CD4-positive, alpha-beta T cell (primary cell): ENCODE data around the gene MB21D2. TPM values are rescaled to one million over a fixed set of nuclear protein-coding genes. Genes with fewer than 3 reads are reported as not detected.
A peak's percentile ranks its signal among the peaks of the same experiment; 100 is the strongest.
"Not testable (repeated sequence)": the region's sequence is repeated elsewhere in the genome, so short reads cannot be mapped to it uniquely, and the experiment has no call there.

Experiments used
- ATAC-seq: fragments of 200-7000 bp; cut with Tn5 transposase; one replicate; pipeline ENCODE4 v1.10.0; 2022; ENCODE audit warnings: mild to moderate bottlenecking; ENCODE audit not compliant: poor library complexity
- CTCF ChIA-PET: fragments of 350-600 bp; sonication (Branson Sonifier 250); formaldehyde crosslinking; loops from one replicate; lab custom pipeline; 2021; ENCODE audit warnings: antibody characterized with exemption, inconsistent platforms; lab: Charles Lee
- POLR2A ChIA-PET: fragments of 350-600 bp; sonication (Branson Sonifier 250); formaldehyde crosslinking; loops from one replicate; lab custom pipeline; 2021; ENCODE audit warnings: antibody characterized with exemption, inconsistent platforms; lab: Charles Lee
- DNase-seq, 14 experiments: peaks; one replicate each; pipeline ENCODE4 v3.0.0-alpha.2; 2013 to 2020; ENCODE audit warnings: mixed read lengths in 2 of 14
- H3K27ac ChIP-seq, 2 donors: one replicate each; pipeline versions ENCODE4 v1.5.1 to v1.7.0; 2013; ENCODE audit warnings: low read length in 2 of 2, low read depth in 1 of 2, mild to moderate bottlenecking in 1 of 2
- H3K27me3 ChIP-seq, 2 experiments: 1 replicate in 1 of 2; 2 replicates in 1 of 2; pipeline versions ENCODE4 v1.6.1 to v1.7.0; 2013; ENCODE audit warnings: low read length in 2 of 2, control low read depth in 1 of 2, mild to moderate bottlenecking in 1 of 2, moderate library complexity in 1 of 2; ENCODE audit not compliant: insufficient read depth in 2 of 2, control insufficient read depth in 1 of 2
- H3K36me3 ChIP-seq: one replicate; pipeline ENCODE4 v1.6.1; 2013; ENCODE audit warnings: low read length, control low read depth; ENCODE audit not compliant: insufficient read depth
- H3K4me1 ChIP-seq: one replicate; pipeline ENCODE4 v1.6.1; 2013; ENCODE audit warnings: low read length, control low read depth; ENCODE audit not compliant: insufficient read depth
- H3K4me3 ChIP-seq: one replicate; pipeline ENCODE4 v1.5.1; 2013; ENCODE audit warnings: mild to moderate bottlenecking, low read length, moderate library complexity
- H3K9me3 ChIP-seq, 2 experiments: 1 replicate in 1 of 2; 2 replicates in 1 of 2; pipeline versions ENCODE4 v1.6.1 to v1.7.0; 2013; ENCODE audit warnings: low read length in 2 of 2, mild to moderate bottlenecking in 2 of 2, control low read depth in 1 of 2, moderate library complexity in 1 of 2; ENCODE audit not compliant: control insufficient read depth in 1 of 2, insufficient read depth in 1 of 2
- H3K27ac Mint-ChIP-seq: one replicate; pipeline ENCODE4 v1.8.0; 2020; ENCODE audit warnings: mixed read lengths
- H3K27me3 Mint-ChIP-seq: one replicate; pipeline ENCODE4 v1.8.0; 2021; ENCODE audit warnings: mixed read lengths
- H3K36me3 Mint-ChIP-seq: one replicate; pipeline ENCODE4 v1.8.0; 2021; ENCODE audit warnings: low read depth, mixed read lengths
- H3K4me1 Mint-ChIP-seq: one replicate; pipeline ENCODE4 v1.8.0; 2021; ENCODE audit warnings: low read depth, mixed read lengths
- H3K4me3 Mint-ChIP-seq: one replicate; pipeline ENCODE4 v1.8.0; 2020; ENCODE audit warnings: mild to moderate bottlenecking, mixed read lengths
- H3K9me3 Mint-ChIP-seq: one replicate; pipeline ENCODE4 v1.8.0; 2020; ENCODE audit warnings: mixed read lengths
- intact Hi-C, 2 experiments: fragments of 100-400 bp; cut with DNase I in 1 of 2; cut with micrococcal nuclease in 1 of 2; formaldehyde crosslinking; loops; one replicate each; pipeline versions ENCODE4 v1.15.1 to v1.9.0; 2023 to 2025; cut with DNase I, micrococcal nuclease
- total RNA-seq, 174 experiments: library from RNA in 2 of 174; stranded (reverse) in 2 of 174; gene quantifications; one replicate each; pipeline ENCODE4 v1.2.3 and lab custom pipeline; 2021 to 2026
- TF ChIP-seq, protein P1 (sequence below): fragments of 200-600 bp; IDR thresholded peaks from one replicate; pipeline ENCODE4 v1.8.0; 2022; ENCODE audit warnings: antibody characterized with exemption, mild to moderate bottlenecking

Gene MB21D2
- total RNA-seq, 2 experiments from 2014 or later = 0.77 to 0.78 TPM

GRCh38 chr3:192851821-192852372 lies 65.8 kb downstream of the MB21D2 start:
- CTCF ChIA-PET = no interaction called here
- H3K27ac ChIP-seq = no peak overlapping the region
- Mint-ChIP-seq H3K36me3 (no peaks in the 10 kb centered on the region), H3K4me1 (no peaks in the 10 kb centered on the region), H3K4me3 (no peak overlapping the region), H3K27me3 (no peaks in the 10 kb centered on the region), H3K9me3 (no peaks in the 10 kb centered on the region), H3K27ac (no peak overlapping the region)
- intact Hi-C loops = no loop called here
- peaks cover 4% of the 10 kb centered on the region for H3K4me1 ChIP-seq
- H3K36me3 ChIP-seq = no peaks in the 10 kb centered on the region
- TF ChIP-seq, protein P1, sequence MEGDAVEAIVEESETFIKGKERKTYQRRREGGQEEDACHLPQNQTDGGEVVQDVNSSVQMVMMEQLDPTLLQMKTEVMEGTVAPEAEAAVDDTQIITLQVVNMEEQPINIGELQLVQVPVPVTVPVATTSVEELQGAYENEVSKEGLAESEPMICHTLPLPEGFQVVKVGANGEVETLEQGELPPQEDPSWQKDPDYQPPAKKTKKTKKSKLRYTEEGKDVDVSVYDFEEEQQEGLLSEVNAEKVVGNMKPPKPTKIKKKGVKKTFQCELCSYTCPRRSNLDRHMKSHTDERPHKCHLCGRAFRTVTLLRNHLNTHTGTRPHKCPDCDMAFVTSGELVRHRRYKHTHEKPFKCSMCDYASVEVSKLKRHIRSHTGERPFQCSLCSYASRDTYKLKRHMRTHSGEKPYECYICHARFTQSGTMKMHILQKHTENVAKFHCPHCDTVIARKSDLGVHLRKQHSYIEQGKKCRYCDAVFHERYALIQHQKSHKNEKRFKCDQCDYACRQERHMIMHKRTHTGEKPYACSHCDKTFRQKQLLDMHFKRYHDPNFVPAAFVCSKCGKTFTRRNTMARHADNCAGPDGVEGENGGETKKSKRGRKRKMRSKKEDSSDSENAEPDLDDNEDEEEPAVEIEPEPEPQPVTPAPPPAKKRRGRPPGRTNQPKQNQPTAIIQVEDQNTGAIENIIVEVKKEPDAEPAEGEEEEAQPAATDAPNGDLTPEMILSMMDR = no peak
- ATAC-seq = no peak
- DNase-seq = peak in 3 of 14 experiments; percentile 9 to 49 (median 44)
- no peak overlapping the region for H3K4me3 ChIP-seq
- H3K9me3 ChIP-seq = peaks cover 0 to 3% of the 10 kb centered on the region in 2 experiments
- no peaks in the 10 kb centered on the region for H3K27me3 ChIP-seq
- POLR2A ChIA-PET = no interaction called here

DNA sequence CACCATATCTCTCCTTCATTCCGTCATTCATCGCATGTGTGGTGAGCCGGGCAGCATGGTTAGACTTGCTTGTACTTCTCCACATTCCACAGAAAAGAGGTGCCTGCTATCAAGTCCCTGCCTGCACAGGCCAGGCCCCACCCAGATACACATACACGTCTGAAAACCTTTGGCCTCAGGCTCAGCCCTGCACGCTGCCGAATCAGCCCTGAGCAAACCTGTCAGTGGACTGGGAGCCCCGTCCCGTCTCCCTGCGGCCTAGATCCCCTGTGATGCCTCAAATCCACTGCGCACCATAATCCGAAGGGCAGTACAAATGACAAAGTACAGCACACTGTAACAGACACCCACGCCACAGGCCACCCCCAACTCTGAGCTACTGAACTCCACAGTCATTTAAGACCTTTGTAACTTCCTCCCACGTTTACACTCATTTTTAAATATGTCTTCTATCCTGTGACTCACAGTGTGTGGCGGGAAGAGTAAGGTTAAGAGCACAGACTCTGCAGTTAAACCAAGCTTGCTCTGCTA lies 67.1 kb downstream of the MB21D2 start:
- Histone ChIP-seq H3K4me1 (peaks cover 4% of the 10 kb centered on the region), H3K27me3 (no peaks in the 10 kb centered on the region), H3K36me3 (no peaks in the 10 kb centered on the region), H3K9me3 (peaks cover 0 to 3% of the 10 kb centered on the region in 2 experiments), H3K4me3 (no peak overlapping the region), H3K27ac (no peak overlapping the region)
- peak in 3 of 14 experiments; percentile 5 to 15 (median 13) for DNase-seq
- ATAC-seq = no peak
- H3K36me3 Mint-ChIP-seq = no peaks in the 10 kb centered on the region
- ChIA-PET CTCF (no interaction called here), POLR2A (no interaction called here)
- no peak overlapping the region for H3K4me3 Mint-ChIP-seq
- TF ChIP-seq, protein P1 = no peak
- no peak overlapping the region for H3K27ac Mint-ChIP-seq
- H3K27me3 Mint-ChIP-seq = no peaks in the 10 kb centered on the region
- no peaks in the 10 kb centered on the region for H3K4me1 Mint-ChIP-seq
- intact Hi-C loops = no loop called here
- H3K9me3 Mint-ChIP-seq = no peaks in the 10 kb centered on the region

DNA sequence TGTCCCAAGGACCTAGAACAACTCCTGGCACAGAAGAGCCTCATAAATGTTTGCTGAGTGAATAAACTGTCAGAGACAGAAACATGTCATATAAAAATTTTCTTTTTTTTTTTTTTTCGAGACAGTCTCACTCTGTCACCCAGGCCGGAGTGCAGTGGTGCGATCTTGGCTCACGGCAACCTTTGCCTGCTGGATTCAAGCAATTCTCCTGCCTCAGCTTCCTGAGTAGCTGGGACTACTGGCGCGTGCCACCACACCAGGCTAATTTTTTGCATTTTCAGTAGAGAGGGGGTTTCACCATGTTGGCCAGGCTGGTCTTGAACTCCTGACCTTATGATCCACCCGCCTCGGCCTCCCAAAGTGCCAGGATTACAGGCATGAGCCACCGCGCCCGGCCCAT lies 67.8 kb downstream of the MB21D2 start:
- POLR2A ChIA-PET, intact Hi-C loops, H3K36me3 ChIP-seq, H3K27ac ChIP-seq, H3K27me3 Mint-ChIP-seq, CTCF ChIA-PET, H3K4me1 ChIP-seq, ATAC-seq, H3K36me3 Mint-ChIP-seq, H3K27ac Mint-ChIP-seq, H3K27me3 ChIP-seq, H3K9me3 ChIP-seq, H3K4me3 ChIP-seq, H3K4me3 Mint-ChIP-seq, DNase-seq, H3K4me1 Mint-ChIP-seq, H3K9me3 Mint-ChIP-seq: not testable (repeated sequence)
